Duodenal mucosa (tissue), 2 donors: ENCODE measurements around the gene CIDEB.

Source experiments
- H3K27ac ChIP-seq: one replicate; pipeline ENCODE4 v1.7.0; 2013; ENCODE audit warnings: low read depth, low read length
- H3K27me3 ChIP-seq, 2 donors: one replicate each; pipeline ENCODE4 v1.7.0; 2013; ENCODE audit warnings: low read length in 2 of 2, control low read depth in 1 of 2; ENCODE audit not compliant: insufficient read depth in 2 of 2, control insufficient read depth in 1 of 2
- H3K36me3 ChIP-seq, 2 donors: one replicate each; pipeline ENCODE4 v1.7.0; 2013; ENCODE audit warnings: low read length in 2 of 2, control low read depth in 1 of 2; ENCODE audit not compliant: insufficient read depth in 2 of 2, control insufficient read depth in 1 of 2
- H3K4me1 ChIP-seq, 2 donors: one replicate each; pipeline ENCODE4 v1.7.0; 2013; ENCODE audit warnings: low read length in 2 of 2, control low read depth in 1 of 2; ENCODE audit not compliant: insufficient read depth in 2 of 2, control insufficient read depth in 1 of 2
- H3K4me3 ChIP-seq, 2 donors: one replicate each; pipeline ENCODE4 v1.7.0; 2013; ENCODE audit warnings: low read length in 2 of 2, low read depth in 1 of 2
- H3K9ac ChIP-seq, 2 donors: one replicate each; pipeline ENCODE4 v1.7.0; 2013; ENCODE audit warnings: low read length in 2 of 2, low read depth in 1 of 2
- H3K9me3 ChIP-seq, 2 donors: one replicate each; pipeline ENCODE4 v1.7.0; 2013; ENCODE audit warnings: low read length in 2 of 2, control low read depth in 1 of 2; ENCODE audit not compliant: control insufficient read depth in 1 of 2

Gene CIDEB

GRCh38 chr14:24271834-24272263 is 35.9 kb downstream of the CIDEB start:
- peak overlapping the region; percentile 91 to 94 for H3K4me3 ChIP-seq
- H3K9me3 ChIP-seq = no peaks in the 10 kb centered on the region
- H3K4me1 ChIP-seq = peaks cover 20 to 27% of the 10 kb centered on the region in 2 donors
- no peaks in the 10 kb centered on the region for H3K27me3 ChIP-seq
- H3K36me3 ChIP-seq = peaks cover 13 to 28% of the 10 kb centered on the region in 2 donors
- peak overlapping the region; percentile 96 for H3K27ac ChIP-seq
- H3K9ac ChIP-seq = peak overlapping the region; percentile 96 to 98

- Histone ChIP-seq H3K27ac (peak within 1 kb of the TSS; percentile 96), H3K4me1 (peaks cover 20 to 27% of the 10 kb centered on the region in 2 donors), H3K9me3 (no peaks in the 10 kb centered on the region), H3K27me3 (no peaks in the 10 kb centered on the region), H3K9ac (peak within 1 kb of the TSS; percentile 96 to 98), H3K4me3 (peak within 1 kb of the TSS; percentile 91 to 94), H3K36me3 (peaks cover 18 to 33% of the 10 kb centered on the region in 2 donors)
Observed at GRCh38 chr14:24271134-24271833, 36.5 kb downstream of the CIDEB start, which contains the start of gene RABGGTA. Gene RABGGTA (minus strand): TSS chr14:24271597. CDS start chr14:24271115, 482 bp downstream.

GRCh38 chr14:24270537-24271133 is 37.1 kb downstream of the CIDEB start:
- Histone ChIP-seq H3K4me1 (peaks cover 18 to 27% of the 10 kb centered on the region in 2 donors), H3K27me3 (no peaks in the 10 kb centered on the region), H3K9ac (peak overlapping the region; percentile 96 to 98), H3K9me3 (no peaks in the 10 kb centered on the region), H3K27ac (peak overlapping the region; percentile 96), H3K4me3 (peak overlapping the region; percentile 91 to 94), H3K36me3 (peaks cover 22 to 40% of the 10 kb centered on the region in 2 donors)

GRCh38 chr14:24269910-24270536 is 37.8 kb downstream of the CIDEB start:
- H3K27me3 ChIP-seq = no peaks in the 10 kb centered on the region
- no peak overlapping the region for H3K9ac ChIP-seq
- peaks cover 22 to 46% of the 10 kb centered on the region in 2 donors for H3K36me3 ChIP-seq
- peaks cover 18 to 27% of the 10 kb centered on the region in 2 donors for H3K4me1 ChIP-seq
- H3K9me3 ChIP-seq = no peaks in the 10 kb centered on the region
- no peak overlapping the region for H3K4me3 ChIP-seq
- H3K27ac ChIP-seq = no peak overlapping the region

- Histone ChIP-seq H3K36me3 (peaks cover 22 to 50% of the 10 kb centered on the region in 2 donors), H3K27ac (no peak overlapping the region), H3K4me3 (no peak overlapping the region), H3K9me3 (no peaks in the 10 kb centered on the region), H3K4me1 (peaks cover 18 to 26% of the 10 kb centered on the region in 2 donors), H3K27me3 (no peaks in the 10 kb centered on the region), H3K9ac (no peak overlapping the region)
Observed at GRCh38 chr14:24269368-24269767, 38.4 kb downstream of the CIDEB start.

GRCh38 chr14:24268225-24268624 is 39.6 kb downstream of the CIDEB start:
- Histone ChIP-seq H3K27me3 (no peaks in the 10 kb centered on the region), H3K4me1 (peaks cover 13 to 17% of the 10 kb centered on the region in 2 donors), H3K4me3 (no peak overlapping the region), H3K9ac (no peak overlapping the region), H3K9me3 (no peaks in the 10 kb centered on the region), H3K27ac (no peak overlapping the region), H3K36me3 (peaks cover 22 to 53% of the 10 kb centered on the region in 2 donors)

- Histone ChIP-seq H3K4me1 (peaks cover 13% of the 10 kb centered on the region in 2 donors), H3K9me3 (no peaks in the 10 kb centered on the region), H3K27me3 (no peaks in the 10 kb centered on the region), H3K27ac (no peak overlapping the region), H3K36me3 (peaks cover 22 to 53% of the 10 kb centered on the region in 2 donors), H3K9ac (no peak overlapping the region), H3K4me3 (no peak overlapping the region)
Observed at GRCh38 chr14:24267516-24267915, 40.3 kb downstream of the CIDEB start.

GRCh38 chr14:24266344-24267244 is 41.2 kb downstream of the CIDEB start:
- no peak overlapping the region for H3K27ac ChIP-seq
- no peaks in the 10 kb centered on the region for H3K9me3 ChIP-seq
- no peaks in the 10 kb centered on the region for H3K27me3 ChIP-seq
- H3K36me3 ChIP-seq = peaks cover 22 to 53% of the 10 kb centered on the region in 2 donors
- H3K4me3 ChIP-seq = no peak overlapping the region
- peaks cover 4 to 6% of the 10 kb centered on the region in 2 donors for H3K4me1 ChIP-seq
- no peak overlapping the region for H3K9ac ChIP-seq

GRCh38 chr14:24264298-24264697 is 43.5 kb downstream of the CIDEB start:
- H3K4me3 ChIP-seq = no peak overlapping the region
- no peak overlapping the region for H3K9ac ChIP-seq
- no peaks in the 10 kb centered on the region for H3K9me3 ChIP-seq
- peaks cover 22 to 47% of the 10 kb centered on the region in 2 donors for H3K36me3 ChIP-seq
- no peaks in the 10 kb centered on the region for H3K4me1 ChIP-seq
- no peaks in the 10 kb centered on the region for H3K27me3 ChIP-seq
- no peak overlapping the region for H3K27ac ChIP-seq
